Prostate gland (tissue), 2 donors: ENCODE data around the gene TMED6.

Source experiments
- CTCF ChIP-seq, 4 experiments: fragments of 200-600 bp in 2 of 4; fragments of 450-650 bp in 2 of 4; sonication (generic) in 2 of 4; IDR thresholded peaks; 1 replicate in 3 of 4; 2 replicates in 1 of 4; pipeline ENCODE4 v1.5.1; 2016 to 2019; ENCODE audit warnings: antibody characterized with exemption in 4 of 4, mild to moderate bottlenecking in 2 of 4, moderate library complexity in 2 of 4
- POLR2AphosphoS5 ChIP-seq: sonication (generic); formaldehyde crosslinking; IDR thresholded peaks from one replicate; pipeline ENCODE4 v1.6.1; 2017; ENCODE audit warnings: antibody characterized with exemption

- TF ChIP-seq CTCF (IDR thresholded peaks at IDR 0.05) (no peak), POLR2AphosphoS5 (no peak)
Observed at GRCh38 chr16:69294051-69294450, 57.5 kb downstream of the TMED6 start.
